Activated CD8-positive, alpha-beta memory T cell treated with anti-CD3 and anti-CD28 coated beads, Interleukin-2, amount 10 ng/mL, durations not matched to agents 7 days and 5 days (primary cell): ENCODE measurements around the gene ZNF212. TPM values are rescaled to one million over a fixed set of nuclear protein-coding genes. Genes with fewer than 3 reads are reported as not detected.

Experiments
- ATAC-seq: fragments of 150-1000 bp; cut with Tn5 transposase; one replicate; pipeline ENCODE4 v1.10.0; 2021; ENCODE audit warnings: moderate library complexity
- CTCF ChIA-PET: fragments of 350-600 bp; sonication (Branson Sonifier 250); formaldehyde crosslinking; loops from one replicate; lab custom pipeline; 2021; ENCODE audit warnings: antibody characterized with exemption; lab: Charles Lee
- DNase-seq: peaks from one replicate; pipeline ENCODE4 v3.0.0-alpha.2; 2020
- H3K27ac Mint-ChIP-seq: one replicate; pipeline ENCODE4 v1.8.0; 2021; ENCODE audit warnings: mild to moderate bottlenecking, mixed read lengths
- H3K27me3 Mint-ChIP-seq: one replicate; pipeline ENCODE4 v1.8.0; 2021; ENCODE audit warnings: mixed read lengths
- H3K36me3 Mint-ChIP-seq: one replicate; pipeline ENCODE4 v1.8.0; 2021; ENCODE audit warnings: mild to moderate bottlenecking, mixed read lengths
- H3K4me1 Mint-ChIP-seq: one replicate; pipeline ENCODE4 v1.8.0; 2021; ENCODE audit warnings: mixed read lengths
- H3K4me3 Mint-ChIP-seq: one replicate; pipeline ENCODE4 v1.8.0; 2021; ENCODE audit warnings: mild to moderate bottlenecking, moderate library complexity, mixed read lengths
- H3K9me3 Mint-ChIP-seq: one replicate; pipeline ENCODE4 v1.8.0; 2022; ENCODE audit warnings: low read depth, mixed read lengths
- total RNA-seq, 2 experiments: library from RNA; stranded (reverse); gene quantifications; one replicate each; pipeline ENCODE4 v1.2.3, GENCODE V29; 2021

ZNF212 gene
- total RNA-seq, result 10 to 100 TPM; 12.8 to 14.2 TPM

GRCh38 chr7:149239345-149240143 lies at the start of gene ZNF212:
TSS of gene ZNF212 (plus strand) at chr7:149239651. CDS start at chr7:149239779, 128 bp downstream.
- Mint-ChIP-seq H3K36me3 (peaks cover 11% of the 10 kb centered on the region), H3K27ac (peak within 1 kb of the TSS; percentile 88), H3K4me1 (peaks cover 25% of the 10 kb centered on the region), H3K4me3 (peak within 1 kb of the TSS; percentile 97), H3K27me3 (no peaks in the 10 kb centered on the region), H3K9me3 (no peaks in the 10 kb centered on the region)
- ATAC-seq (peak; percentile 100), DNase-seq (peak; percentile 92)
- CTCF ChIA-PET, result interaction anchor here (0.8 to 2.5 kb wide), 8 partner anchors 10 to 93 kb away, joined by 3 to 13 read pairs (median 3); partner anchors contain the start of genes ZNF282, ZNF398 and ZNF783

- peak overlapping the region; percentile 3 for H3K27ac Mint-ChIP-seq
- CTCF ChIA-PET, result interaction anchor here (1.4 kb wide), 1 partner anchor 45 kb away, joined by 3 read pairs; the partner anchor contains the start of gene ZNF398
- no peaks in the 10 kb centered on the region for H3K9me3 Mint-ChIP-seq
- no peak overlapping the region for H3K4me3 Mint-ChIP-seq
- H3K36me3 Mint-ChIP-seq, result peaks cover 6% of the 10 kb centered on the region
- DNase-seq (no peak), ATAC-seq (no peak)
- H3K27me3 Mint-ChIP-seq, result peaks cover 6% of the 10 kb centered on the region
- peaks cover 22% of the 10 kb centered on the region for H3K4me1 Mint-ChIP-seq
These were observed 47.6 kb upstream of the ZNF212 start for GRCh38 chr7:149191851-149192250.

- DNase-seq (no peak), ATAC-seq (no peak)
- peak overlapping the region; percentile 79 for H3K4me3 Mint-ChIP-seq
- peaks cover 31% of the 10 kb centered on the region for H3K36me3 Mint-ChIP-seq
- no peaks in the 10 kb centered on the region for H3K9me3 Mint-ChIP-seq
- CTCF ChIA-PET, result interaction anchor here (0.6 to 3.3 kb wide), 23 partner anchors 9 to 429 kb away, joined by 3 to 21 read pairs (median 6); partner anchors contain the start of genes ZNF398, ZNF425 and ZNF783
- H3K27me3 Mint-ChIP-seq, result peaks cover 2% of the 10 kb centered on the region
- peaks cover 48% of the 10 kb centered on the region for H3K4me1 Mint-ChIP-seq
- H3K27ac Mint-ChIP-seq, result peak overlapping the region; percentile 69
These were observed 44.7 kb upstream of the ZNF212 start for GRCh38 chr7:149194799-149195179.

GRCh38 chr7:149195180-149196150 lies 44.0 kb upstream of the ZNF212 start, which contains the start of gene ZNF282:
TSS of gene ZNF282 (plus strand) at chr7:149195546. CDS start at chr7:149195590, 44 bp downstream.
- peak within 1 kb of the TSS; percentile 94 for H3K4me3 Mint-ChIP-seq
- no peaks in the 10 kb centered on the region for H3K9me3 Mint-ChIP-seq
- DNase-seq, result peak; percentile 87
- H3K27ac Mint-ChIP-seq, result peak within 1 kb of the TSS; percentile 93
- H3K27me3 Mint-ChIP-seq, result peaks cover 2% of the 10 kb centered on the region
- CTCF ChIA-PET, result interaction anchor here (0.6 to 3.3 kb wide), 31 partner anchors 9 to 430 kb away, joined by 3 to 21 read pairs (median 4); partner anchors contain the start of genes ZNF398, ZNF425 and ZNF783
- ATAC-seq, result peak; percentile 93
- H3K4me1 Mint-ChIP-seq, result peaks cover 53% of the 10 kb centered on the region
- peaks cover 36% of the 10 kb centered on the region for H3K36me3 Mint-ChIP-seq

- Mint-ChIP-seq H3K4me3 (peak overlapping the region; percentile 94), H3K9me3 (no peaks in the 10 kb centered on the region), H3K27me3 (peaks cover 2% of the 10 kb centered on the region), H3K27ac (peak overlapping the region; percentile 93), H3K4me1 (peaks cover 52% of the 10 kb centered on the region), H3K36me3 (peaks cover 41% of the 10 kb centered on the region)
- CTCF ChIA-PET, result interaction anchor here (0.6 to 3.3 kb wide), 21 partner anchors 9 to 429 kb away, joined by 3 to 21 read pairs (median 6); partner anchors contain the start of genes ZNF398, ZNF425 and ZNF783
- ATAC-seq, result peak; percentile 10
- no peak for DNase-seq
These were observed 43.2 kb upstream of the ZNF212 start for GRCh38 chr7:149196151-149196704.

GRCh38 chr7:149196705-149197171 lies 42.7 kb upstream of the ZNF212 start:
- Mint-ChIP-seq H3K9me3 (no peaks in the 10 kb centered on the region), H3K36me3 (peaks cover 44% of the 10 kb centered on the region), H3K4me3 (peak overlapping the region; percentile 94), H3K27me3 (no peaks in the 10 kb centered on the region), H3K4me1 (peaks cover 51% of the 10 kb centered on the region), H3K27ac (peak overlapping the region; percentile 93)
- CTCF ChIA-PET, result interaction anchor here (1.9 to 3.3 kb wide), 7 partner anchors 8 to 71 kb away, joined by 6 to 21 read pairs (median 8); partner anchors contain the start of genes ZNF425 and ZNF783
- ATAC-seq, result peak; percentile 13
- DNase-seq, result peak; percentile 46

GRCh38 chr7:149197675-149198074 lies 41.8 kb upstream of the ZNF212 start:
- Mint-ChIP-seq H3K36me3 (peaks cover 47% of the 10 kb centered on the region), H3K27ac (peak overlapping the region; percentile 2), H3K27me3 (no peaks in the 10 kb centered on the region), H3K9me3 (no peaks in the 10 kb centered on the region), H3K4me1 (peaks cover 52% of the 10 kb centered on the region), H3K4me3 (peak overlapping the region; percentile 94)
- DNase-seq (no peak), ATAC-seq (no peak)
- CTCF ChIA-PET, result interaction anchor here (2.9 to 3.3 kb wide), 2 partner anchors 12 to 72 kb away, joined by 14 to 21 read pairs; partner anchors contain the start of gene ZNF425

GRCh38 chr7:149198161-149198816 lies 41.2 kb upstream of the ZNF212 start:
- Mint-ChIP-seq H3K9me3 (no peaks in the 10 kb centered on the region), H3K4me1 (peaks cover 59% of the 10 kb centered on the region), H3K4me3 (no peak overlapping the region), H3K27me3 (no peaks in the 10 kb centered on the region), H3K27ac (no peak overlapping the region), H3K36me3 (peaks cover 53% of the 10 kb centered on the region)
- DNase-seq (no peak), ATAC-seq (no peak)
- CTCF ChIA-PET, result interaction anchor here (3.3 kb wide), 1 partner anchor 73 kb away, joined by 14 read pairs; the partner anchor contains the start of gene ZNF425

- Mint-ChIP-seq H3K4me3 (peak overlapping the region; percentile 19), H3K4me1 (peaks cover 68% of the 10 kb centered on the region), H3K27me3 (no peaks in the 10 kb centered on the region), H3K27ac (peak overlapping the region; percentile 30), H3K36me3 (peaks cover 64% of the 10 kb centered on the region), H3K9me3 (no peaks in the 10 kb centered on the region)
- ATAC-seq, result no peak
- no peak for DNase-seq
- CTCF ChIA-PET, result no interaction called here
These were observed 40.0 kb upstream of the ZNF212 start for GRCh38 chr7:149199234-149199995.

GRCh38 chr7:149202831-149203231 lies 36.6 kb upstream of the ZNF212 start:
- Mint-ChIP-seq H3K36me3 (peaks cover 80% of the 10 kb centered on the region), H3K9me3 (no peaks in the 10 kb centered on the region), H3K27me3 (no peaks in the 10 kb centered on the region), H3K4me1 (peaks cover 77% of the 10 kb centered on the region), H3K27ac (peak overlapping the region; percentile 94), H3K4me3 (peak overlapping the region; percentile 48)
- CTCF ChIA-PET, result interaction anchor here (1.6 kb wide), 1 partner anchor 12 kb away, joined by 3 read pairs; no protein-coding TSS in a partner anchor
- DNase-seq (peak; percentile 80), ATAC-seq (peak; percentile 83)

GRCh38 chr7:149205690-149206381 lies 33.6 kb upstream of the ZNF212 start:
- Mint-ChIP-seq H3K4me3 (no peak overlapping the region), H3K27me3 (no peaks in the 10 kb centered on the region), H3K9me3 (no peaks in the 10 kb centered on the region), H3K27ac (no peak overlapping the region), H3K4me1 (peaks cover 77% of the 10 kb centered on the region), H3K36me3 (peaks cover 80% of the 10 kb centered on the region)
- ATAC-seq (no peak), DNase-seq (no peak)
- CTCF ChIA-PET, result interaction anchor here (1.0 to 1.7 kb wide), 2 partner anchors 10 to 56 kb away, joined by 3 to 7 read pairs; partner anchors contain the start of gene ZNF282
